Measurements from ENCODE around the gene RPS3A. TPM values are rescaled to one million over a fixed set of nuclear protein-coding genes. Genes with fewer than 3 reads are reported as not detected.

The RPS3A gene
- total RNA-seq (2016; rRNA removed; fragmentation: Illumina TruSeq; extraction: Trizol) (3,626 and 4,934 TPM in 2 replicates), polyA plus RNA-seq (2011; rRNA removed) (2,723 and 3,332 TPM in 2 replicates), polyA minus RNA-seq (2011; rRNA and poly(A)+ RNA removed; ENCODE audit: low replicate concordance) (178 and 224 TPM in 2 replicates), Bru-seq, nascent RNA (percentile 99 among the genes with signal in this experiment), BruChase-seq, experiment 1, labeled RNA remaining after a 6-hour chase (percentile 100 among the genes with signal in this experiment), BruChase-seq, experiment 2, labeled RNA remaining after a 2-hour chase (percentile 99 among the genes with signal in this experiment)
- total RNA-seq (2016; cell fraction: cytosol; rRNA removed; fragmentation: Illumina TruSeq; extraction: Trizol; ENCODE audit: low read depth): 5,278 and 6,431 TPM in 2 replicates
- 3,639 and 4,846 TPM in 2 replicates for total RNA-seq (2016; cell fraction: insoluble cytoplasmic fraction; rRNA removed; fragmentation: Illumina TruSeq; extraction: Trizol)
- 9,738 and 10,914 TPM in 2 replicates for total RNA-seq (2016; cell fraction: membrane; rRNA removed; fragmentation: Illumina TruSeq; extraction: Trizol)
- 1,195 and 1,244 TPM in 2 replicates for total RNA-seq (2016; cell fraction: nucleus; rRNA removed; fragmentation: Illumina TruSeq; extraction: Trizol)
- polyA plus RNA-seq (2011; cell fraction: cytosol; rRNA removed): 1,940 and 3,073 TPM in 2 replicates
- 430 and 645 TPM in 2 replicates for polyA plus RNA-seq (2011; cell fraction: nucleus; rRNA removed)
- 3,103 and 3,233 TPM in 2 replicates for polyA plus RNA-seq (2012)
- 4,408 and 4,942 TPM in 2 replicates for polyA plus RNA-seq (2016; cell fraction: cytosol; fragmentation: Illumina TruSeq; extraction: Trizol; ENCODE audit: low read depth)
- 3,704 and 3,862 TPM in 2 replicates for polyA plus RNA-seq (2016; cell fraction: insoluble cytoplasmic fraction; fragmentation: Illumina TruSeq; extraction: Trizol; ENCODE audit: low read depth)
- 7,339 and 7,526 TPM in 2 replicates for polyA plus RNA-seq (2016; cell fraction: membrane; fragmentation: Illumina TruSeq; extraction: Trizol; ENCODE audit: low read depth)
- polyA plus RNA-seq (2016; cell fraction: nucleus; fragmentation: Illumina TruSeq; extraction: Trizol; ENCODE audit: insufficient read depth, low read depth): 1,657 and 1,684 TPM in 2 replicates
- 648 and 755 TPM in 2 replicates for polyA minus RNA-seq (2011; cell fraction: cytosol; rRNA and poly(A)+ RNA removed)
- 219 and 322 TPM in 2 replicates for polyA minus RNA-seq (2011; cell fraction: nucleus; rRNA and poly(A)+ RNA removed)
- long read RNA-seq, experiment 1, transcript RPS3A-205 (6 exons, 674 nt): minor isoform, 51 of 2,699 reads
- long read RNA-seq, experiment 1, transcript RPS3A-201 (6 exons, 934 nt): major isoform, 2,562 of 2,699 reads
- long read RNA-seq, experiment 1, partial matches to known transcripts: 63 of 2,699 reads
- long read RNA-seq, experiment 1, other reads (novel, unspliced or antisense): 19 of 2,699 reads
- long read RNA-seq, experiment 2, transcript RPS3A-208 (4 exons, 576 nt): minor isoform, 16 of 5,573 reads
- long read RNA-seq, experiment 2, transcript RPS3A-205 (6 exons, 674 nt): minor isoform, 88 of 5,573 reads
- long read RNA-seq, experiment 2, transcript RPS3A-201 (6 exons, 934 nt): major isoform, 5,014 of 5,573 reads
- long read RNA-seq, experiment 2, partial matches to known transcripts: 284 of 5,573 reads
- long read RNA-seq, experiment 2, other reads (novel, unspliced or antisense): 164 of 5,573 reads

GRCh38 chr4:151099229-151099975 lies at the start of gene RPS3A:
TSS of gene RPS3A (plus strand) at chr4:151099628. CDS start at chr4:151099653, 25 bp downstream.
- Histone ChIP-seq H2AFZ (ENCODE audit: low read length) (peak within 1 kb of the TSS; percentile 91), H3K27ac (ENCODE audit: extremely low read length, insufficient read depth, low read length) (peak within 1 kb of the TSS; percentile 86), H3K9me3 (ENCODE audit: low read length) (no peaks in the 10 kb centered on the region), H4K20me1 (ENCODE audit: insufficient read depth, low read length) (peaks cover 44% of the 10 kb centered on the region), H3K36me3 (replicated peaks in 1 of 2; ENCODE audit: control insufficient read depth in 1 of 2, insufficient read depth in 2 of 2, low read length in 2 of 2) (peaks cover 3 to 29% of the 10 kb centered on the region in 2 experiments; a peak in 4 of 5 replicates), H3K27me3 (ENCODE audit: control insufficient read depth in 1 of 2, insufficient read depth in 2 of 2, low read length in 2 of 2) (no peaks in the 10 kb centered on the region; a peak in 1 of 5 replicates), H3K4me1 (ENCODE audit: insufficient read depth, low read length) (peaks cover 41% of the 10 kb centered on the region), H3K79me2 (ENCODE audit: insufficient read depth, low read length) (peaks cover 33% of the 10 kb centered on the region), H3K4me3 (replicated peaks in 1 of 3; ENCODE audit: insufficient read depth in 1 of 3, low read depth in 2 of 3, low read length in 3 of 3) (peak within 1 kb of the TSS; percentile 90 to 96 (median 94)), H3K9ac (ENCODE audit: insufficient read depth, low read depth, low read length) (peak within 1 kb of the TSS; percentile 100), H3K4me2 (ENCODE audit: low read depth, low read length) (peak within 1 kb of the TSS; percentile 96)
- in situ Hi-C loops (cut with HindIII; ENCODE audit: extremely low pct_ligation_motif_present, low pct_unique_long_range_greater_than_20kb) (loop anchor here (5.0 kb wide), 1 partner anchor 82 kb away; the partner anchor contains the start of gene LRBA), intact Hi-C loops (cut with micrococcal nuclease; ENCODE audit: unreplicated experiment) (loop anchor here (1.0 kb wide), 1 partner anchor 84 kb away; the partner anchor contains the start of gene LRBA)
- ATAC-seq: peak; percentile 91
- ChIA-PET POLR2A (interaction anchor here (1.1 to 1.4 kb wide), 3 partner anchors 14 to 87 kb away, joined by 3 to 4 read pairs (median 3); no protein-coding TSS in a partner anchor), CTCF (ENCODE audit: low intra/inter-chr PET ratio, low total read pairs) (no interaction called here)
- WGBS (ENCODE audit: low lambda C conversion rate): 0% methylated on average over 30 of the region's 69 CpGs
- no TSS peak for BruUV-seq (replicated peaks)
- peak; percentile 94 for DNase-seq (ENCODE audit: low spot score)
- FAIRE-seq: peak; percentile 70
- peak; percentile 94 for TF ChIP-seq CEBPG (CRISPR knock-in tag; IDR thresholded peaks at IDR 0.05)
- TF ChIP-seq, protein P1, sequence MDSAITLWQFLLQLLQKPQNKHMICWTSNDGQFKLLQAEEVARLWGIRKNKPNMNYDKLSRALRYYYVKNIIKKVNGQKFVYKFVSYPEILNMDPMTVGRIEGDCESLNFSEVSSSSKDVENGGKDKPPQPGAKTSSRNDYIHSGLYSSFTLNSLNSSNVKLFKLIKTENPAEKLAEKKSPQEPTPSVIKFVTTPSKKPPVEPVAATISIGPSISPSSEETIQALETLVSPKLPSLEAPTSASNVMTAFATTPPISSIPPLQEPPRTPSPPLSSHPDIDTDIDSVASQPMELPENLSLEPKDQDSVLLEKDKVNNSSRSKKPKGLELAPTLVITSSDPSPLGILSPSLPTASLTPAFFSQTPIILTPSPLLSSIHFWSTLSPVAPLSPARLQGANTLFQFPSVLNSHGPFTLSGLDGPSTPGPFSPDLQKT (CRISPR knock-in tag; IDR thresholded peaks at IDR 0.05; ENCODE audit: borderline replicate concordance): peak; percentile 69; the same call in 1 of the 2 replicates
- TF ChIP-seq, protein P2, sequence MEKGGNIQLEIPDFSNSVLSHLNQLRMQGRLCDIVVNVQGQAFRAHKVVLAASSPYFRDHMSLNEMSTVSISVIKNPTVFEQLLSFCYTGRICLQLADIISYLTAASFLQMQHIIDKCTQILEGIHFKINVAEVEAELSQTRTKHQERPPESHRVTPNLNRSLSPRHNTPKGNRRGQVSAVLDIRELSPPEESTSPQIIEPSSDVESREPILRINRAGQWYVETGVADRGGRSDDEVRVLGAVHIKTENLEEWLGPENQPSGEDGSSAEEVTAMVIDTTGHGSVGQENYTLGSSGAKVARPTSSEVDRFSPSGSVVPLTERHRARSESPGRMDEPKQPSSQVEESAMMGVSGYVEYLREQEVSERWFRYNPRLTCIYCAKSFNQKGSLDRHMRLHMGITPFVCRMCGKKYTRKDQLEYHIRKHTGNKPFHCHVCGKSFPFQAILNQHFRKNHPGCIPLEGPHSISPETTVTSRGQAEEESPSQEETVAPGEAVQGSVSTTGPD (CRISPR knock-in tag; IDR thresholded peaks at IDR 0.05): no peak
- TF ChIP-seq NFAT5 (CRISPR knock-in tag; IDR thresholded peaks at IDR 0.05): peak; percentile 69; the same call in 1 of the 2 replicates
- TF ChIP-seq PHB2 (IDR thresholded peaks at IDR 0.05; ENCODE audit: partially characterized antibody): no peak
- peak; percentile 95; the same call in 1 of the 2 replicates for TF ChIP-seq ZNF34 (CRISPR knock-in tag; IDR thresholded peaks at IDR 0.05; ENCODE audit: borderline replicate concordance)
- TF ChIP-seq WIZ (CRISPR knock-in tag; IDR thresholded peaks at IDR 0.05): no peak; the same call in 1 of the 2 replicates
